Germinal center (tissue), 1 donor: ENCODE data around the gene FHAD1.

Experiments
- DNase-seq: peaks from one replicate; pipeline ENCODE4 v3.0.0; 2012; ENCODE audit warnings: mixed read lengths, low spot score

FHAD1 gene

DNA sequence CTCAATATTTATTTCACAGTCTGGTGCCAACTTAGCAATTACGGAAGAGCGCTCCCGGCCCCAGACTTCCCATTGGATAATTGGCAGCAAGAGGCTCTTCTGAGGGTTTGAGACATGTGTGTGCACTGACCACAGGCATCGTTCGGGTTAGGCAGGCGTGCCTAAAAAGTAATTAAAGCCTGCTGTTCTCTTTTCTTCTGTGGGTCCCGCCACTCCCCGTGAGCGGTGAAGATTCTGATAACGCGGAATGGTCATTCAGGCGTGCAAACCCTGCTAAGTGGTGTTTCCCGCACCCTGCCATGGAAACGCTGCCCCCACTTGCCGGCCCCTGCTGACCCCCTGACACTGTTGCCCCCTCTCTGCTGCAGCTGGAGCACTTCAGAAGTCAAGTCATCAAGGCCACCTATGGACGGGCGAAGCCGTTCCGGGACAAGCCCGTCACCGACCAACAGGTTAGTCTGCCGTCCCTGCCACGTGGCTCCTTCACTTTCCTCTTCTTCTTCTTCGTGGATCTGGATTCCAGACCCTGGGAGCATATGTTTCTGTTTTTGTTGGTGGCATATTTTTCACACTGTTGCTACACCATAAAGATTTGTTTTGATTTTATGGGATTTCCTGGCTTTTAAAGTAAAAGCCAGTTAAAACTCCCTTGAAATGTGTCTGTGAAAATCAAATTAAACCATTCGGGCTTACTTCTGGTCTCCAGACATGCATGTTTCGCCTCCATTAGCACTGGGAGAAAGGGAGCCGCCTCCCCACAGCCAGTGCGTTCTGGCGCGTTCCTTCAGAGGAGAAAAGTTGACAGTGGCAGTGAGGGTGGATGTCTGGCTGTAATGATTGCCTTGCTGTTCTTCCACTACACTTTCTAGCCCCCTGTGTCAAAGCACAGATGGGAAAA lies 79.9 kb downstream of the FHAD1 start:
- no peak for DNase-seq

DNA sequence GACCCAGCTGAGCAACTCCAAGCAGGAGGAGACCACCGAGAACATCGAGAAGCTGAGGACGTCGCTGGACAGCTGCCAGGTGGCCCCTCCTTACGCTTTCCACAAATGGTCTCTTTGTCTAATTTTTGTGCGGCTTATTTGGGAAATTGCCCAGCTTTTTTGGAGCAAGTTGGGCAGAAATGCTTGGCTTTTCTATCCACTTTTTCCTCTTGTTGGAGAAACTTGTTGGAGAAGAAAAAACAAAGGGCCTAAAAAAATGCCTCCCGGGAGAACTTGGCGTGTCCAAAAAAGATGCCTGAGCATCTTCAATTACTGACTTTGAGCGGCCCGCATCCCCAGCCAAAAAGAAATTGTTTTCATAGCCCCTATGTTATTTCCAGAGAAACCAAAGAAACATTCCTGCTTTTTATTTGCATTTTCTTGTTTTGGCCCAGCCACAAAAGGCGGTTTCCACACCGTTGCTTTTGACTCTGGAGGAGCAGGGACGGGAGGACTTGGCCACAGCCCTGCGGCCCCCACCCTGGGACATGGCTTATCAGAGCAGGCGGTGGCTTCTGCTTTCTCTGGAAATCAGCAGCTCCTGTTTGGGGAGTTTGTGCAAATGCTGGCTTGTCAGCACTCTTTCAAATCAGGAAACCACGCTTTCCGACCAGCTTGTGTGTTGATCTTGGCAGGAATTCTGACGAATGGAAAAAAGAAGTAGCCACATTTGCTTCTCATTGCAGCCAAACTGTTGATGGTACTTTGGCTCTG lies 81.5 kb downstream of the FHAD1 start:
- DNase-seq: no peak

DNA sequence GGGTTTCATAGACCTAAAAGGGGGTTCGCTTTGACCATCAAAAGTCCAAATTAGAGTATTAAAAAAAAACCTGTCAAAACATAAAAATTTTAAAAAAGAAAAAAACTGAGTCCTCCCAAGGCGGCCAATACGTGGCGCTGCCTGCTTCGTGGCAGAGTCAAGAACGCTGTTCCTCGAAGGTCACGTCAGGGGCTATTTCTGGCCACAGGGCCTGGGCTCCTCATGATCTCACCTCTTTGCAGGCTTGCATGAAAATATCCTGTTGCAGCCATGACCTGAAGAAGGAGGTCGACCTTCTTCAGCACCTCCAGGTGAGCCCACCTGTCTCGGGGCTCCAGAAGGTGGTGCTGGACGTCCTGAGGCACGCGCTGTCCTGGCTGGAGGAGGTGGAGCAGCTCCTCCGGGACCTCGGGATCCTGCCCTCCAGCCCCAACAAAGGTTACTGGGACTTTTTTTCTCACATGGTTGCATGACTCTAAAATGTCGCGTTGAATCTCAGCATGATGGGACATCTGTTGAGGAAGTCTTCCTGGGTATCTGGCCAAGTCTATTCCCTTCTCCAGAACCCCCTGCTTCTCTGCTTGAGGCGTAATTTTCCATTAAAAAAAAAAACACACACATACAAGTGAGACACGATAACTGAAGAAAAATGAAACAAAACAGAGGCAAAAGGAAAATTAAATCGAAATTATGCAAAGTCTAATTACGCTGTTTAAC lies 82.2 kb downstream of the FHAD1 start:
- DNase-seq: no peak

DNA sequence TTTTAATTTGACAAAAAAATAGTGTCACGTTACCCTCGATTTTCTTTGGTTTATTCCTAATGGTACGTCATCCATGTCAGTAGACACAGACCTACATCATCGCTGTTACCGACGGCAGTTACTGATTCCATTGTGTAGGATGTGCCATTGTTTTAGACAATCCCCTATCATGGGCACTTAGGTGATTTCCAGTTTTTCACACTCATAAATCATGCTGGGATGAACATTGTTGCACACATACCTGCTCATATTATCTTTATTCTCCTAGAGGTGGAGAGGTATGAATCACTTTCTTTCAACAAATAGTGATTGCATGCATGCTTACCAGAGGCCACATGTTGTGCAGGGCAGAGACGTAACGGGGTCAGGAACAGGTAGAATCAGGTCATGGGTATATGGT lies 83.0 kb downstream of the FHAD1 start:
- no peak for DNase-seq

DNA sequence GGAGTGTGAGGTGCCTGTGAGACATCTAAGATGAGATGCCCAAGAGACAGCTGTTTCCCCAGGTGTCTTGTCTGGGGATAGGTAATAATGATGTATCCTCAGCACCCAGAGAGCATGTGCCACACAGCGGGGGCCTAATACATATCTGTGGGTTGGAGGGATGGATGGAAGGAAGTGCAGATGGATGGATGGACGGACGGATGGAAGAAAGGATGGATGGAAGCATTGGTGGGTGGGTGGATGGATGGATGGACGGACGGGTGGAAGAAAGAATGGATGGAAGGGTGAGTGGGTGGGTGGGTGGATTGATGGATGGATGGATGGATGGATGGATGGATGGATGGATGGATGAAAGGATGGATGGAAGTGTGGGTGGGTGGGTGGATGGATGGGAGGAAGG lies 84.2 kb downstream of the FHAD1 start:
- DNase-seq: no peak

DNA sequence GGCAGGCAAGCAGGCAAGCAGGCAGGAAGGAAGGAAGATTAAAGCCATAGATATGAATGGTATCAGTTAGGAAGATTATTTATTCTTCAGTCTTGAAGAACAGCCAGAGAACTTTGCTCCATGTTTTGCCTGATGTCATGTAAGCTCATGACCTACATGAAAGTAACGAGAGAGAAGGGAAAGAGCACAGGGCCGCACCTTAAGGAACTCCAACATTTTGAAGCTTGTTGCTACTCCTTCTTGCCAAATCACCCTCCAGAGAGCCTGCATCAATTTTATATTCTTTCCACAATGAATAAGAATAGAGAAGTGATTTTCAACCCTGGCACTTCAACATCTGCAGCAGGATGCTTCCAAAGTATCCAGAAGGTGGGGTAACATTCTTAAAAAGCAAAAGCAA lies 84.7 kb downstream of the FHAD1 start:
- DNase-seq: no peak

DNA sequence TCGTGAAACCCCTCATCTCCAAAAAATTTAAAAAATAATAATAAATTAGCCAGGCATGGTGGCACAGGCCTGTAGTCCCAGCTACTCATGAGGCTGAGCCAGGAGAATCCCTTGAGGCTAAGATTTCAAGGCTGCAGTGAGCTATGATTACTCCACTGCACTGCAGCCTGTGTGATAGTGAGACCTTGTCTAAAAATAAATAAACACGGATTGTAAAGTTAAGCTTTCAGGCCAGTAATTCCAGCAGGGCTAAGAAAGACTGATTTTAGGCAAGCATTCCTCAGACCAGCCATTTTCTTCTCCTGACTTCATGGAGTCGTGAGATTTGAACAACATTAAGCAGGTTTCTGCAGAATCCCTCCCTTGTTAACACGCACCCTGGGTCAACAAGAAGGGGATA lies 85.5 kb downstream of the FHAD1 start:
- DNase-seq: no peak

DNA sequence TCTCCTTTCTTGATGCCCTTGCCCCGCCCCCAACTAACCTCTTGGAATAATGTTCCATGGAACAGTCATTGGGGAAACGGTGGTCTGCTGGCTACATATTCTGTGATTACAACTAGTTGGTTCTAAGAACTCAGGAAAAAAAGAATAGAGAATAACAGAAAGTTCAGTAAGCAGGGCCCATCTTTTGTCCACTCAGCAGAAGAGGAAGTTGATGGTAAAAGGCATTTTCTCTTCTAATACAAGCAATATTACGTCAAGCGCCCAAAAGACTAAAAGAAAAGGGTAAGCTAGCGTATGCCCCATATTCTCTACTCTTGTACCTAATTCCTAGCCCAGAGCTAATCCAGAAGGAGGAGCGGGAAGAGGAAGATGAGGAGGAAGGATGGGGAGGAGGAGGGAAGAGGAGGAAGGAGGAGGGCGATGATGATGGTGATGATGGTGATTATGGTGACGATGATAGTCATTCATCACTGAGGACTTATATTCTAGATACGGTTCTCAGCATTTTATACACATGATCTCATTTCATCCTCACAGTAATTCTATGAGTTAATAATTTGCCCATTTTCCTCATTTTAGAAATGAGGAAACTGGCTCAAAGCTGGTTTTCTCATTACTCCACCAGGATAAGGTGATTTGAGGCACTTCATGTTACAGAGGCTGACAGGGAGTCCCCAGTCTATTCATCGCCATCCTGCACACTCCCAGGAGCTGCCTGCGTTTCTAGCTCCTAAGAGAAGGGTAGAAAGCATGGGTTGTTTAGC lies 86.1 kb downstream of the FHAD1 start:
- DNase-seq: no peak

DNA sequence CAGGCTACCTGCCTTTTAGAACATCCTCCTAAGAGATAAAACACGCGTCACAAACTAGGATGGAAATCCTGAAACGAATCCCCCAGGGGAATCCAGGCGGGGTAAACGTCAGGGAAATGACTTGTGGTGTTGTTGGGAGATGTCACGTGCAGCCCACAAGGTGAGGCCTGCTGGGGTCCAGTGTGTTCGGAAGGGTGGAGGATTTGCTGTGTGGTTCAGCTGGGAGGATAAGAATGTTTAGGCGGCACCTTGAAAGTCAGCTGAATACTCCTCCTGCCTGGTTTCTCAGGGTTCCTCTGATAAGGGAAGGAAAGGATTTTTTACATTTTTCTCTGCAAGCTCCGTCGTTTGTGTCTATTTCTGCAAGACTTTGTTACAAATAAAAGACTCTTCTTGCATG lies 88.0 kb downstream of the FHAD1 start:
- DNase-seq: no peak

DNA sequence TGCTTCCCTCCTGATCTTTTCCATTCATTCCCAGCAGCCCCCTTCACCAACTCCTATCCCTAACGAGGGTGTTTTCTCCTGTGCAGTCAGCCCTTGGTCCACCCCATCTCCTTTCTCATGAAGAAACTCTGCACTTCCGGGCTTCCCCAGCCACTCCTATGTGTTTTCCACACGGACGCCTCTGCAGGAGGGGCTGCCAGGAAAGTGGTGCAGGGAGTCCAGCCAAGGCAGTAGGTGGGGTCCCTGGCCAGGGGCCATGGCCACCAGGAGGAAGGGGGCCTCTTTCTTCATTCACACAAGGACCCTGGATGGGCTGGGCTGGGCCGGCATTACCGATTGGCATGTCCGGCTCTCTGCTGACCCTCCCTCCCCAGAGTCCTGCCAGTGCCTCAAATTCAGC lies 89.8 kb downstream of the FHAD1 start:
- DNase-seq: no peak

DNA sequence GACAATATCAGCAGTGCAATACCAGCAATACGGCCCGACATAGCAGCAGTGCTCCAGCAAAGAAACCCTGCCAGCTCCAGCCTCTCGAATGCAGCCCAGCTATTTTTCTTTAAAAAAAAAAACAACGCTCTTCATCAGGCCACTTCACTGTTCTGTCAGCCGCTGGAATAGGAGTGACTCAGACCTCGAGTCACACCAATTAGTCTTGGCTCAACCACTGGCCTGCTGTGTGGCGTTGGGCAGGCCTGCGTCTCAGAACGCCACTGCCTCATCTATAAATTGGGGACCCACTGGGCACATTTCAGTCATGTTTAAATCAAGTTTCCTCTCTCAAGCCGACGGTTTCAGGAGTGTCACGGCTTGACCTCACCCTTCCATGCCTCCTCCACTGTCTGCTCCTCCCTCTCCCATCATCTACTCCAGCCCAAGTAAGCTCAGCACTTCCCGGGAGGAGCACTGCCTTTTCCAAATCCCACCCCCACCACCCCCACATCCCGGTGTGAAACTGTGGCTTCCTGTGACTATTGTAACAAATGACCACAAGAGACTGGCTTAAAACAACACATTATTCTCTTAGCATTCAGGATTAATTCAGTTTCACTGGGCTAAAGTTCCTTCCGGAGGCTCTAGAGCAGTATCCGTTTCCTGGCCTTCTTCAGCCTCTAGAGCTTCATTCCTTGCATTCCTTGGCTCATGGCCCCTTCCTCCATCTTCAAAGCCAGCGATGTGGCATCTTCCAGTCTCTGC lies 90.8 kb downstream of the FHAD1 start:
- no peak for DNase-seq

DNA sequence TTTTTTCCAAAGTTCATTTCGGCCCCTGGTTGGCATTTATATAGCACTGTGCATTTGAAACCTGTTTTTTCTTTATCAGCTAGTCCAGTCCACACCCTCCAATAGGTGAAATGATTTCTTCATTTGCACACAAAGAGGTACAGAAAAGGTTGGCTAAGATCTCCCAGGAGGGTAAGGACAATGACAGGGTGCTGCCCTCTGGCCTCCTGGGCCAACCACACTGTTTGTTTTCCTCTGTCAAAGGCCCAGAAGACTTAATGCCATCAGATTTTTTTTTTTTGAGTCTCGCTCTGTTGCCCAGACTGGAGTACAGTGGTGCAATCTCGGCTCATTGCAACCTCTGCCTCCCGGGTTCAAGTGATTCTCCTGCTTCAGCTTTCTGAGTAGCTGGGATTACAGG lies 92.5 kb downstream of the FHAD1 start:
- DNase-seq: no peak

DNA sequence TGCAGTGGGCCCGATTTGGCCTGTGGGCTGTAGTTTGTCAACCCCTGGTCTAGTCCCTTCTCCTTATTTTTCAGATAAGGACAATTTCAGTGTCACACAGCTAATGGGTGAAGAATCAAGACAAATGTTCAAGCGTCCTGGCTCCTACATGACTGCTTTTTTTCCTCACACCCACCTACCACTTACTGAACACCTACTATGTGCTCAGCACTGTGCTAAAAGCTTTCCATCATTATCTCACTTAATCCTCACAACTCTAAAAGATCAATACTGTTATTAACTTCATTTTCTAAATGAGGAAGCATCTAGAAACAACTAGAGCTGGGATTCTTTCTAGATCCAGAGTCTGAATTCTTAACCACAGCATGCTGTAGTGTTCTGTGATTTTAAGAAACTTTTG lies 94.2 kb downstream of the FHAD1 start:
- no peak for DNase-seq

DNA sequence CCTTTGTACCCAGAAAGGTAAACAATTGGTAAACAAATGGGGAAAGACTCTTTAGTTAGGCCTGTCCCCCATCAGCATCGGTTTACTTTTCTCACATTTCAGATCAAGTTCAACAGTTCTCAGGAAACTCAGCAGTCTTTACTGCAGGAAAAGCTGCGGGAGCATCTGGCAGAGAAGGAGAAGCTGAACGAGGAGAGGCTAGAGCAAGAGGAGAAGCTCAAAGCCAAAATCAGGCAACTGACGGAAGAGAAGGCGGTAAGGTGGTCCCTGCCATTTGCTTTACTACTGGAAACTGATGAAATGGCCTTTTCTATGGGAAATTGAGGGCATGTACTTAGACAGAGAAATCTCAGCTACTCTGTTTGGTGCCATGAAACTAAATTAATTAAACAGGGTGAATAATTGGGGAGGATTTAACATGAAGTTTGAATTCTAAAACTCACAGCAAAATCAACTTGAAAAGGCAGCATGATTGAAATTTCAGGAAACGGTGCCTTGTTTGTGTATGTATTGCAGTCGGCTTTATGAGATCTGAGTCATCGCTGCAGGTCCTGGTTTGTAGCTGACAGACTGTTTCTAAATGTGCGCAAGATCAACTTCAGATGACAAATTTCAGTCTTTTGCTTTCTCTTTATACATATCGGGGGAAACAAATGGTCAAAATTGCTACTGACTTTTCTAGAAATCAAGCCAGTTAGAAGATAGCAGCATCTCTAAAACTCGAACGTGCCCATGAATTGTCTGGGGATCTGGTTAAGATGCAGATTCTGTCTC lies 94.8 kb downstream of the FHAD1 start:
- no peak for DNase-seq

DNA sequence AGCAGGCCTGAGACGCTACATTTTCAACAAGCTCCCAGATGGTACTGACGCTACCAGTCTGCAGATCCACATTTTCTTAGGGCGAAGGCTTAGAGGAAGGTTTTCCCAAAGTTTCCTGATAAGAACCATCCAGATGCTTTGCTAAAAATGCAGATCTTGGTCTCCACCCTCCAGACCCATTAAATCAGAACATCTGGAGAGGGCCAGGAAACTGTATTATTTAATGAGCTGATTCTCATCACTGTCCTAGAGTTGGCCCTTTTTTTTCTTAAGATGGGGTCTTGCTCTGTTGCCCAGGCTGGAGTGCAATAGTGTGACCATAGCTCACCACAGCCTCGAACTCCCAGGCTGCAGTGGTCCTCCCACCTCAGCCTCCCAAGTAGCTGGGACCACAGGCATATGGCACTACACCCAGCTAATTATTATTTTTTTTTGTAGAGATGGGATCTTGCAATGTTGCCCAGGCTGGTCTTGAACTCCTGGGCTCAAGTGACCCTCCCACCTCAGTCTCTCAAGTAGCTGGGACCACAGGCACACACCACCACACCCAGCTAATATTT lies 95.5 kb downstream of the FHAD1 start:
- no peak for DNase-seq

DNA sequence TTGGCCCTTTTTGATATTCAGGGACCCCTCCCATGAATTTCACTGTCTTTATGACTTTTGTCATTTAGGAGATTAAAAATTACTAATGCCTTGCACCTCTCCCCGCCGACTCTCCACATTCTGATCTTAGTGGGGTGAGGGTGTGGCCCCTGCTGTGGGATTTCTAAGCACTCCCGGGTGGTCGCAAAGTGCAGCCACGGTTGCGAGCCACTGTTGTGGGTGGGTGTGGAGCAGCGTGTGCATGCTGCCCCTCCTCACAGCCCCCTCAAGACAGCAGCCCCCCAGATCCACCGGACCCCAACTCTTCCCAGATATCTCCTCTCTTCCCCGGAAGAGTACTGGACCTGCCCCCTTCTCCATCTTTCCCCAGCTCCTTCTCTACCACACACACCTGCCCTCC lies 96.1 kb downstream of the FHAD1 start:
- no peak for DNase-seq

DNA sequence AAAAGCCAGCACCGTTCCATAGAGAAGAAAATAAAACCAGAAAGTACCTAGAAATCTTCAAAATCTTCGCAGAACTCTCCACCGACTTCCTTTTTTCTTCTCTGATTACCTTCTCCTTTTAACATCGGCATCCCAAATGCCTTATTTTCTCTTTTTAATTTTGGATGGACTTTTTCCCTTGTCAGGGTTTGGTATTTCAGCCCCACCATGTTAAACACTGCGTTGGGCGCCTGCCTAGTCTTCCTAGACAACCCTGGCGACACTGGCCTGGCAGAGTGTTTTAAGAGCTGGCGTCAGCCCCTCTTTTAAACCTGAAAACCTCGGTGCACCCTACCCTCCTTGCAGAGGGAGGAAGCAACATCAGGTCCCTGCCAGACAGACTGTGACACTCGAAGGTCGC lies 96.7 kb downstream of the FHAD1 start:
- no peak for DNase-seq

DNA sequence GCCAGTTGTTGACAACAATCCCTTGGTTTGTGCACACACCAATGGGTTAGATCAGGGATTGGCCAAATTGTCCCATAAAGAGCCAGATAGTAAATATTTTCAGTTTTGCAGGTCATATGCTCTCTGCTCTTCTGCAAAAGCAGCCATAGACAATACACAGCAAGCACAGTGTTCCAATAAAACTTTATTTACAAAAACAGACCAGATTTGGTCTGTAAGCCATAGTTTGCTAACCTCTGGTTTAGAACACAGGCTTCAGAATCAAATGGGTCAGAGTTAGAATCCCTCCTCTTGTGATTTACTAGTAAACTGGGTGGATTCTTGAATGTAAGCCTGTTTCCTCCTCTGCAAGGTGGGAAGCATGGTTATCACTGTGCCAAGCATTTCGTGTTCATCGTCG lies 97.4 kb downstream of the FHAD1 start:
- no peak for DNase-seq

DNA sequence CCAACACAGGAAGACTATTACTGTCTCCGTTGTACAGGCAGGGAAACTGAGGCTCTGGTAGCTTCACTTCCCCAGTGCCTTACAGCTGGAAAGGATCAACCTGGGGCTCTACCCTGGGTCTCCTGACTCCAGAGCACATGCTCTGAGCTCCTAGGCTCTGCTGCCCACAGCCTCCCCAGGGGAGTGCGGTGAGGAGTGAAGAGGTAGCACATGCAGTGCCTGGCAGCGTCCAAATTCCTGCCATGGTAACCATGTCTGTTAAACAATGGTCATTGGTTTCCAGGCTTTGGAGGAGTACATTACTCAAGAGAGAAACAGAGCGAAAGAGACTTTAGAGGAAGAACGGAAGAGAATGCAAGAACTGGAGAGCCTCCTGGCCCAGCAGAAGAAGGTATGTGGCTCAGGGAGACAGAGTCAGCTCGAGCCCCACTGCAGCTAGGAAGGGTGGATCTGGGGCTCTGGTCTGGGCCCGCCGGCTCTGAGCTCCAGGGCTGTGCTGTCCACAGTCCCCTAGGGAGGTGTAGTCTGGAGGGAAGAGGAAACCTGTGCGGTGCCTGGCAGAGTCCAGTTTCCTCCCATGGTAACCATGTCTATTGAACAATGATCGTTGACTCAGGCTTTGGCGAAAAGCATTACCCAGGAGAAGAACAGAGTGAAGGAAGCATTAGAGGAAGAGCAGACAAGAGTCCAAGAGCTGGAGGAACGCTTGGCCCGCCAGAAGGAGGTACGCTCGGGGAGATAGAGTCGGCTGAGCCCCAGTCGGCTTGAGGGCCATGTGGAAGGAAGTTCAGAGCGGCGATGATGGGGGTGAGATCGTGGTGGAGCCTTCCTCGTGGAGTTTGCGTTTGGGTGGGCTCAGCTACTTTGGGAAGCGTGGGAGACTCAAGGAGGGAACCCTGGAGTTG lies 98.0 kb downstream of the FHAD1 start:
- no peak for DNase-seq
